HG03039 (cell line): ENCODE data around the gene SLC8B1.
"Not testable (repeated sequence)": the region's sequence is repeated elsewhere in the genome, so short reads cannot be mapped to it uniquely, and the experiment has no call there.

Source experiments
- ATAC-seq: cut with Tn5 transposase; IDR thresholded peaks from one replicate; pipeline ENCODE4 v1.9.1; 2021; ENCODE audit warnings: mild to moderate bottlenecking, moderate library complexity; ENCODE audit not compliant: unreplicated experiment

SLC8B1 gene

GRCh38 chr12:113358381-113359132 is 23.6 kb upstream of the SLC8B1 start, which contains the start of gene PLBD2:
PLBD2 (plus strand) TSS chr12:113358587; CDS start chr12:113358601, 14 bp downstream.
- peak; percentile 87 for ATAC-seq

- ATAC-seq, result not testable (repeated sequence)
Observed at GRCh38 chr12:113354192-113354591, 19.3 kb upstream of the SLC8B1 start.

GRCh38 chr12:113351089-113351488 is 16.2 kb upstream of the SLC8B1 start:
- no peak for ATAC-seq

- ATAC-seq, result no peak
Observed at GRCh38 chr12:113348849-113349536, 14.1 kb upstream of the SLC8B1 start.

- ATAC-seq, result no peak
Observed at GRCh38 chr12:113347892-113348291, 13.0 kb upstream of the SLC8B1 start.

GRCh38 chr12:113347107-113347506 is 12.2 kb upstream of the SLC8B1 start:
- ATAC-seq, result no peak

GRCh38 chr12:113346353-113346752 is 11.4 kb upstream of the SLC8B1 start:
- ATAC-seq, result no peak

- ATAC-seq, result no peak
Observed at GRCh38 chr12:113345318-113345717, 10.4 kb upstream of the SLC8B1 start.

GRCh38 chr12:113341535-113341934 is 6.6 kb upstream of the SLC8B1 start:
- ATAC-seq, result no peak

GRCh38 chr12:113340061-113340460 is 5.2 kb upstream of the SLC8B1 start:
- no peak for ATAC-seq

- ATAC-seq, result no peak
Observed at GRCh38 chr12:113339540-113339939, 4.6 kb upstream of the SLC8B1 start.

- no peak for ATAC-seq
Observed at GRCh38 chr12:113333877-113334785, 778 bp downstream of the SLC8B1 start.

- no peak for ATAC-seq
Observed at GRCh38 chr12:113333418-113333750, 1.5 kb downstream of the SLC8B1 start.

GRCh38 chr12:113332688-113333417 is 2.1 kb downstream of the SLC8B1 start:
- ATAC-seq, result no peak

- ATAC-seq, result no peak
Observed at GRCh38 chr12:113330505-113330904, 4.4 kb downstream of the SLC8B1 start.

- no peak for ATAC-seq
Observed at GRCh38 chr12:113329791-113330417, 5.0 kb downstream of the SLC8B1 start.

- ATAC-seq, result no peak
Observed at GRCh38 chr12:113329022-113329790, 5.7 kb downstream of the SLC8B1 start.

GRCh38 chr12:113328368-113328889 is 6.5 kb downstream of the SLC8B1 start:
- no peak for ATAC-seq

- no peak for ATAC-seq
Observed at GRCh38 chr12:113326775-113327395, 8.0 kb downstream of the SLC8B1 start.
